HS-5 (cell line): ENCODE measurements around the gene MASP2.
"Not testable (repeated sequence)": the region's sequence is repeated elsewhere in the genome, so short reads cannot be mapped to it uniquely, and the experiment has no call there.

Experiments used
- DNase-seq: peaks from one replicate; pipeline ENCODE4 v3.0.0-alpha.2; 2012; ENCODE audit warnings: low read depth

The MASP2 gene

GRCh38 chr1:10990828-10991227 lies 56.2 kb downstream of the MASP2 start:
- no peak for DNase-seq

GRCh38 chr1:10989920-10990516 lies 57.0 kb downstream of the MASP2 start:
- not testable (repeated sequence) for DNase-seq

GRCh38 chr1:10989095-10989494 lies 57.9 kb downstream of the MASP2 start:
- no peak for DNase-seq

GRCh38 chr1:10987840-10988417 lies 59.1 kb downstream of the MASP2 start:
- no peak for DNase-seq

- no peak for DNase-seq
Measured at GRCh38 chr1:10986525-10986890, 60.5 kb downstream of the MASP2 start.

GRCh38 chr1:10980841-10981727 lies 66.0 kb downstream of the MASP2 start:
- no peak for DNase-seq

GRCh38 chr1:10980094-10980577 lies 66.9 kb downstream of the MASP2 start:
- no peak for DNase-seq

GRCh38 chr1:10979483-10979920 lies 67.5 kb downstream of the MASP2 start:
- DNase-seq: no peak

GRCh38 chr1:10978719-10979118 lies 68.3 kb downstream of the MASP2 start:
- DNase-seq: no peak
